ENCODE measurements around the gene CATSPERD. TPM values are rescaled to one million over a fixed set of nuclear protein-coding genes. Genes with fewer than 3 reads are reported as not detected.

Gene CATSPERD
- total and polyA plus RNA-seq, 9 of the 15 experiments (the other 6 are each of a cell fraction or from before 2014, with no cell fraction given), result not detected

DNA sequence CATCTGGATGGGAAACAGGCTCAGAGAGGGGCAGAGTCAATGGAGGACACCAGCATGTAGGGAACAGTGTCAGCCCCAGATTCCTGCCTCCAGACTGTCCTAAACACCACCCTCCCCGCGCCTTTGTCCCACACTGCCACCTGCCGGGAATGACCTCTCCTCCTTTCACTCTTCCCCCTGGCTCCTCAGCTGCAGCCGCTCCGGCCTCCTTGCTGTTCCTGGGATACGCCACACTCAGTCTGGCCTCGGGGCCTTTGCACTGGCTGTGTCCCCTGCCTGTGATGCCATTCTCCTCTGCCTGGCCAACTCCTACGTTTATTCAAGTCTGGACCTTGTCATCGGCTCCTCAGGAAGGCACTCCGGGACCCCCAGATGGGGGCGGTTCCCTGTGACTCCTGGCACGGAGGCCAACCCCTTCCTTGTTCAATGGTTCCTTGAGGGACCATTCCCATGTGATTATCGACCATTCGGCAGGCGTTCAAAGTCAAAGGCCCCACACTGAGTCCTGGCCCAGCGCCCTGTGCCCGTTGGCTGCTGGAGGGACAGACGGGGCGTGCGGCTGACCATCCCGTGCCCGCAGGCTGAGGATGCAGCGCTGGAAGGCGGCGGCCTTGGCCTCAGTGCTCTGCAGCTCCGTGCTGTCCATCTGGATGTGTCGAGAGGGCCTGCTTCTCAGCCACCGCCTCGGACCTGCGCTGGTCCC is 103.3 kb downstream of the CATSPERD start (continued):
- TF ChIP-seq FOXO4 (CRISPR knock-in tag; IDR thresholded peaks at IDR 0.05) (no peak), CTCFL (IDR thresholded peaks at IDR 0.05; ENCODE audit: borderline replicate concordance, insufficient read depth, low read depth, low read length, poor library complexity, severe bottlenecking) (peak; percentile 18), KDM2B (CRISPR knock-in tag; IDR thresholded peaks at IDR 0.05) (no peak), NONO (IDR thresholded peaks at IDR 0.05; ENCODE audit: low read depth in 2 of 2, low read length in 1 of 2) (no peak), CBX2 (IDR thresholded peaks at IDR 0.05; ENCODE audit: insufficient read depth, low read length, poor library complexity, severe bottlenecking) (no peak), POLR2AphosphoS5 (IDR thresholded peaks at IDR 0.05; ENCODE audit: control insufficient read depth, insufficient read depth, low read depth, low read length) (no peak), BCL6 (CRISPR knock-in tag; IDR thresholded peaks at IDR 0.05) (no peak), RAD21 (CRISPR knock-in tag; conservative IDR thresholded peaks at IDR 0.05 in 1 of 2, IDR thresholded peaks at IDR 0.05 in 1 of 2) (peak; percentile 42 to 75), L3MBTL2 (IDR thresholded peaks at IDR 0.05) (no peak), ZNF668 (CRISPR knock-in tag; IDR thresholded peaks at IDR 0.05) (no peak), ZFP36 (IDR thresholded peaks at IDR 0.05; ENCODE audit: low read depth, low read length, partially characterized antibody) (peak; percentile 59), ZNF518B (CRISPR knock-in tag; IDR thresholded peaks at IDR 0.05) (no peak), MAZ (CRISPR knock-in tag; conservative IDR thresholded peaks at IDR 0.05 in 1 of 2, IDR thresholded peaks at IDR 0.05 in 1 of 2) (peak; percentile 21 to 82; a peak in 2 of 4 replicates), LARP7 (IDR thresholded peaks at IDR 0.05) (no peak), CEBPG (CRISPR knock-in tag; IDR thresholded peaks at IDR 0.05) (no peak), CEBPG (tag; conservative IDR thresholded peaks at IDR 0.05 in 1 of 2, IDR thresholded peaks at IDR 0.05 in 1 of 2) (no peak)
- TF ChIP-seq, protein P1, sequence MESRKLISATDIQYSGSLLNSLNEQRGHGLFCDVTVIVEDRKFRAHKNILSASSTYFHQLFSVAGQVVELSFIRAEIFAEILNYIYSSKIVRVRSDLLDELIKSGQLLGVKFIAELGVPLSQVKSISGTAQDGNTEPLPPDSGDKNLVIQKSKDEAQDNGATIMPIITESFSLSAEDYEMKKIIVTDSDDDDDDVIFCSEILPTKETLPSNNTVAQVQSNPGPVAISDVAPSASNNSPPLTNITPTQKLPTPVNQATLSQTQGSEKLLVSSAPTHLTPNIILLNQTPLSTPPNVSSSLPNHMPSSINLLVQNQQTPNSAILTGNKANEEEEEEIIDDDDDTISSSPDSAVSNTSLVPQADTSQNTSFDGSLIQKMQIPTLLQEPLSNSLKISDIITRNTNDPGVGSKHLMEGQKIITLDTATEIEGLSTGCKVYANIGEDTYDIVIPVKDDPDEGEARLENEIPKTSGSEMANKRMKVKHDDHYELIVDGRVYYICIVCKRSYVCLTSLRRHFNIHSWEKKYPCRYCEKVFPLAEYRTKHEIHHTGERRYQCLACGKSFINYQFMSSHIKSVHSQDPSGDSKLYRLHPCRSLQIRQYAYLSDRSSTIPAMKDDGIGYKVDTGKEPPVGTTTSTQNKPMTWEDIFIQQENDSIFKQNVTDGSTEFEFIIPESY (CRISPR knock-in tag; IDR thresholded peaks at IDR 0.05), result no peak

All from K562 (cell line).